Testis (tissue), 2 donors: Measurements from ENCODE around the gene CDK6.

Experiments used
- POLR2A ChIP-seq: fragments of 450-650 bp; IDR thresholded peaks from one replicate; pipeline ENCODE4 v1.6.1; 2017; ENCODE audit warnings: antibody characterized with exemption, mild to moderate bottlenecking, moderate library complexity
- TF ChIP-seq, protein P1 (sequence below), 3 experiments: fragments of 450-650 bp in 2 of 3; fragments of 200-600 bp in 1 of 3; sonication (generic) in 1 of 3; IDR thresholded peaks; one replicate each; pipeline ENCODE4 v1.5.1; 2016 to 2019; ENCODE audit warnings: antibody characterized with exemption in 3 of 3, mild to moderate bottlenecking in 2 of 3, moderate library complexity in 1 of 3

DNA sequence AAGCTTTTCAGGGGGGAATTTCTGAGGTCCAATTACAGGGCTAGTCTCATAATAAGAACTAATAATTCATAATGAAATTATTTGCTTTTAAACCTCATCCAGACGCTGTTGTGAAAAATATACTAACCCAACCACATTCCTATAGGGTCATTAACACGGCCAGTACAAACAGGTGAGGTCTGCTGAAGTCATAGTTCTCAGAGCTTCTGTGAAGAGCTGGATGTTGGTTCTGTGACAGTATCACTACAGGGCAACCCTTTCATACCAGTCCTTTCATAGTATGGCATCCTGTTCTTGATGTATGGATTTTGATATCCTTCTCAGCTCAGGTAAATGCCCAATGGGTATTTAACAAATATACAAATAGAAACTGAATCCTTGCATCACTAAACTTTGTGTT, 183.8 kb downstream of the CDK6 start:
- TF ChIP-seq, protein P1, sequence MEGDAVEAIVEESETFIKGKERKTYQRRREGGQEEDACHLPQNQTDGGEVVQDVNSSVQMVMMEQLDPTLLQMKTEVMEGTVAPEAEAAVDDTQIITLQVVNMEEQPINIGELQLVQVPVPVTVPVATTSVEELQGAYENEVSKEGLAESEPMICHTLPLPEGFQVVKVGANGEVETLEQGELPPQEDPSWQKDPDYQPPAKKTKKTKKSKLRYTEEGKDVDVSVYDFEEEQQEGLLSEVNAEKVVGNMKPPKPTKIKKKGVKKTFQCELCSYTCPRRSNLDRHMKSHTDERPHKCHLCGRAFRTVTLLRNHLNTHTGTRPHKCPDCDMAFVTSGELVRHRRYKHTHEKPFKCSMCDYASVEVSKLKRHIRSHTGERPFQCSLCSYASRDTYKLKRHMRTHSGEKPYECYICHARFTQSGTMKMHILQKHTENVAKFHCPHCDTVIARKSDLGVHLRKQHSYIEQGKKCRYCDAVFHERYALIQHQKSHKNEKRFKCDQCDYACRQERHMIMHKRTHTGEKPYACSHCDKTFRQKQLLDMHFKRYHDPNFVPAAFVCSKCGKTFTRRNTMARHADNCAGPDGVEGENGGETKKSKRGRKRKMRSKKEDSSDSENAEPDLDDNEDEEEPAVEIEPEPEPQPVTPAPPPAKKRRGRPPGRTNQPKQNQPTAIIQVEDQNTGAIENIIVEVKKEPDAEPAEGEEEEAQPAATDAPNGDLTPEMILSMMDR (IDR thresholded peaks at IDR 0.05) = no peak
- no peak for TF ChIP-seq POLR2A
